Mammary epithelial cell (primary cell): ENCODE results near the gene PLEKHA5.

ENCODE experiments used
- EZH2 ChIP-seq: IDR thresholded peaks from 2 replicates; pipeline ENCODE4 v1.6.1; 2012; ENCODE audit warnings: low read length, inconsistent platforms, borderline replicate concordance
- TF ChIP-seq, protein P1 (sequence below), 2 donors: IDR thresholded peaks in 1 of 2; conservative IDR thresholded peaks in 1 of 2; 2 replicates each; pipeline ENCODE4 v1.5.1; 2011 to 2012; ENCODE audit warnings: inconsistent platforms in 2 of 2, low read length in 2 of 2, mild to moderate bottlenecking in 2 of 2, control low read depth in 1 of 2, low read depth in 1 of 2; ENCODE audit not compliant: insufficient read depth in 1 of 2; ENCODE audit errors: extremely low read depth in 1 of 2

DNA sequence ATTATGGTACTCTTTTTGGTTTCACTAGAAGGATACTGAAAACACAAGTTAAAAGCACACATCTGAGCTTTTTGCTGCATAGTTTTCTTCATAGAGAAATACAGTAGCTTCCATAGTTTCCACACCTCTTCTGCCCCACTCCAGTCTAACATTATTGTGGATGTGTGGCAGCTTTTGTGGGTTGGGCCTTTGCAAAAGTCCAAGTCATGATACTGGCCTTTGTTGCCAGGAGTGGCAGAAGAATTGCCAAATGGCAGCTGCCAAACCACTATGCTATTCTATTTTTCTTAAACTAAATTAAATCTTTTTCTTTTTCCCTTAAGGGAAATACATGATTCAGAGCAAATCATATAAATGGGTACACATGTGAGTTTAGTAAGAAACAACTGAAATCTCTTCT, 114.8 kb downstream of the PLEKHA5 start:
- TF ChIP-seq, protein P1, sequence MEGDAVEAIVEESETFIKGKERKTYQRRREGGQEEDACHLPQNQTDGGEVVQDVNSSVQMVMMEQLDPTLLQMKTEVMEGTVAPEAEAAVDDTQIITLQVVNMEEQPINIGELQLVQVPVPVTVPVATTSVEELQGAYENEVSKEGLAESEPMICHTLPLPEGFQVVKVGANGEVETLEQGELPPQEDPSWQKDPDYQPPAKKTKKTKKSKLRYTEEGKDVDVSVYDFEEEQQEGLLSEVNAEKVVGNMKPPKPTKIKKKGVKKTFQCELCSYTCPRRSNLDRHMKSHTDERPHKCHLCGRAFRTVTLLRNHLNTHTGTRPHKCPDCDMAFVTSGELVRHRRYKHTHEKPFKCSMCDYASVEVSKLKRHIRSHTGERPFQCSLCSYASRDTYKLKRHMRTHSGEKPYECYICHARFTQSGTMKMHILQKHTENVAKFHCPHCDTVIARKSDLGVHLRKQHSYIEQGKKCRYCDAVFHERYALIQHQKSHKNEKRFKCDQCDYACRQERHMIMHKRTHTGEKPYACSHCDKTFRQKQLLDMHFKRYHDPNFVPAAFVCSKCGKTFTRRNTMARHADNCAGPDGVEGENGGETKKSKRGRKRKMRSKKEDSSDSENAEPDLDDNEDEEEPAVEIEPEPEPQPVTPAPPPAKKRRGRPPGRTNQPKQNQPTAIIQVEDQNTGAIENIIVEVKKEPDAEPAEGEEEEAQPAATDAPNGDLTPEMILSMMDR (conservative IDR thresholded peaks at IDR 0.05 in 1 of 2, IDR thresholded peaks at IDR 0.05 in 1 of 2; ENCODE audit: extremely low read depth in 1 of 2, insufficient read depth in 1 of 2, low read depth in 1 of 2, low read length in 2 of 2): no peak
- TF ChIP-seq EZH2: no peak
